Astrocyte of the cerebellum (primary cell): Measurements from ENCODE around the gene IRAG1.

Source experiments
- DNase-seq: peaks from one replicate; pipeline ENCODE4 v3.0.0-alpha.2; 2011; ENCODE audit warnings: low read depth
- H3K4me3 ChIP-seq: 2 replicates; pipeline ENCODE4 v1.5.1; 2011; ENCODE audit warnings: mild to moderate bottlenecking, low read depth, low read length, moderate library complexity
- CTCF ChIP-seq: IDR thresholded peaks from 2 replicates; pipeline ENCODE4 v1.5.1; 2012; ENCODE audit warnings: low read length, low read depth, moderate library complexity, mild to moderate bottlenecking; ENCODE audit errors: missing control alignments
- in situ Hi-C: cut with HindIII; loops from 2 replicates; pipeline ENCODE4 v1.10.0; 2017; ENCODE audit warnings: low sequenced_read_pairs

IRAG1 gene

GRCh38 chr11:10693509-10694081 lies at the start of gene IRAG1:
Gene IRAG1 (minus strand): TSS chr11:10693755. CDS start chr11:10693602, 153 bp downstream.
- TF ChIP-seq CTCF = no peak
- peak; percentile 26 for DNase-seq
- H3K4me3 ChIP-seq = peak within 1 kb of the TSS; percentile 22
- in situ Hi-C loops = no loop called here

GRCh38 chr11:10742460-10743208 lies 49.1 kb upstream of the IRAG1 start:
- in situ Hi-C loops = loop anchor here (25.0 kb wide), 1 partner anchor 355 kb away; no protein-coding TSS in a partner anchor
- TF ChIP-seq CTCF = no peak
- H3K4me3 ChIP-seq = no peak overlapping the region
- peak; percentile 24 for DNase-seq

- peak; percentile 92 for DNase-seq
- TF ChIP-seq CTCF = peak; percentile 98
- in situ Hi-C loops = loop anchor here (25.0 kb wide), 1 partner anchor 348 kb away; no protein-coding TSS in a partner anchor
- no peak overlapping the region for H3K4me3 ChIP-seq
Observed at GRCh38 chr11:10735481-10736475, 42.2 kb upstream of the IRAG1 start.

- in situ Hi-C loops = loop anchor here (25.0 kb wide), 1 partner anchor 344 kb away; no protein-coding TSS in a partner anchor
- no peak overlapping the region for H3K4me3 ChIP-seq
- TF ChIP-seq CTCF = no peak
- no peak for DNase-seq
Observed at GRCh38 chr11:10731064-10731680, 37.6 kb upstream of the IRAG1 start.

GRCh38 chr11:10730151-10730550 lies 36.6 kb upstream of the IRAG1 start:
- in situ Hi-C loops = loop anchor here (25.0 kb wide), 1 partner anchor 343 kb away; no protein-coding TSS in a partner anchor
- no peak overlapping the region for H3K4me3 ChIP-seq
- no peak for DNase-seq
- no peak for TF ChIP-seq CTCF
